ENCODE results near the gene PLEKHA7. TPM values are rescaled to one million over a fixed set of nuclear protein-coding genes. Genes with fewer than 3 reads are reported as not detected.

PLEKHA7 gene
- total RNA-seq, 6 donors from 2014 or later = 27.5 to 87.0 (median 48.6) TPM

DNA sequence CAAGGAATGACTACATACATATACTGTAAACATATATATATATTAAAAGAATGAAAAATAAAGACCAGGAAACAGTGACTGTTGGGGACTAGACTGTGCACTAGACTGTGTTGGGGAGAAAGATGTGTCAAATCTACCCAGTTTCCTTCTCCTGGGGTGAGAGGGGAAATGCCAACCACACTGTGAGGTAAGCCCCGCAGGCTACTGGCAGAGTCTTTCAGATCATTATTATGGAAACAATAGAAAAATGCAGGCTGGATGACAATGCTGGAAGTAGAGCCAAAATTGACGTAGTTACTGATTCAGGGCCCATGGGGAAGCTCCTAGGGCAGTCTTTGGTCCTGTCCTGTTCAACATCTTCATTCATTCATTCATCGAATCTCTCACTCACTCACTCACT lies 174.4 kb downstream of the PLEKHA7 start:
- Histone ChIP-seq H3K36me3 (peaks cover 0 to 8% (median 2%) of the 10 kb centered on the region in 4 donors), H3K27me3 (no peaks in the 10 kb centered on the region), H3K9me3 (no peaks in the 10 kb centered on the region), H3K27ac (no peak overlapping the region), H3K4me3 (no peak overlapping the region), H3K4me1 (no peaks in the 10 kb centered on the region)
- TF ChIP-seq POLR2A (IDR thresholded peaks at IDR 0.05) = no peak
- TF ChIP-seq, protein P1, sequence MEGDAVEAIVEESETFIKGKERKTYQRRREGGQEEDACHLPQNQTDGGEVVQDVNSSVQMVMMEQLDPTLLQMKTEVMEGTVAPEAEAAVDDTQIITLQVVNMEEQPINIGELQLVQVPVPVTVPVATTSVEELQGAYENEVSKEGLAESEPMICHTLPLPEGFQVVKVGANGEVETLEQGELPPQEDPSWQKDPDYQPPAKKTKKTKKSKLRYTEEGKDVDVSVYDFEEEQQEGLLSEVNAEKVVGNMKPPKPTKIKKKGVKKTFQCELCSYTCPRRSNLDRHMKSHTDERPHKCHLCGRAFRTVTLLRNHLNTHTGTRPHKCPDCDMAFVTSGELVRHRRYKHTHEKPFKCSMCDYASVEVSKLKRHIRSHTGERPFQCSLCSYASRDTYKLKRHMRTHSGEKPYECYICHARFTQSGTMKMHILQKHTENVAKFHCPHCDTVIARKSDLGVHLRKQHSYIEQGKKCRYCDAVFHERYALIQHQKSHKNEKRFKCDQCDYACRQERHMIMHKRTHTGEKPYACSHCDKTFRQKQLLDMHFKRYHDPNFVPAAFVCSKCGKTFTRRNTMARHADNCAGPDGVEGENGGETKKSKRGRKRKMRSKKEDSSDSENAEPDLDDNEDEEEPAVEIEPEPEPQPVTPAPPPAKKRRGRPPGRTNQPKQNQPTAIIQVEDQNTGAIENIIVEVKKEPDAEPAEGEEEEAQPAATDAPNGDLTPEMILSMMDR (IDR thresholded peaks at IDR 0.05) = no peak
- no peak for TF ChIP-seq POLR2AphosphoS5 (IDR thresholded peaks at IDR 0.05)
- no peak for TF ChIP-seq EP300 (IDR thresholded peaks at IDR 0.05)
- DNase-seq (no peak), ATAC-seq (ENCODE audit: low FRiP score in 2 of 2) (no peak)
- 73 to 78% methylated on average over 3 of the region's 3 CpGs for WGBS, 2 donors

DNA sequence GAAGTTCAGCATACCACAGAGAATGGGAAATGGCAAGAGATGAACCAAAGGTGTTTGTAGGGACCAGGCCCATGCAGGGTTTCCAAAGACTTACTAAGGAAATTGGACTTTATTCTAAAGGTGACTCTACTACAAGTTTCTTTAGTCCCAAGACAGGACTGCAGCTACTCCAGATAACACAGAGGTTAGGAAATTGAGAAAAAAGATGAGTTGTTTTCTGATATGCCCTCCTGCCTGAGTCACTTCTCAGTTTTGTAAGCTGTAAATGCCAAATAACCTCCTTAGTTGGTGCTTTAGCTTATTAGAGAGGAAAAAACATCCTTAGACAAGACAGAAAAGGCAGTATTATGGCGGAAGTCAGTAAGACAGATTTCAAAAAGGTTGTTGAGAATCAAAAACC lies 179.8 kb downstream of the PLEKHA7 start:
- Histone ChIP-seq H3K27me3 (no peaks in the 10 kb centered on the region), H3K4me3 (no peak overlapping the region), H3K27ac (no peak overlapping the region), H3K4me1 (no peaks in the 10 kb centered on the region), H3K9me3 (no peaks in the 10 kb centered on the region), H3K36me3 (no peaks in the 10 kb centered on the region)
- no peak for TF ChIP-seq EP300 (IDR thresholded peaks at IDR 0.05)
- TF ChIP-seq POLR2A (IDR thresholded peaks at IDR 0.05) = no peak
- TF ChIP-seq, protein P1 (IDR thresholded peaks at IDR 0.05) = no peak
- TF ChIP-seq POLR2AphosphoS5 (IDR thresholded peaks at IDR 0.05) = no peak
- DNase-seq (no peak), ATAC-seq (ENCODE audit: low FRiP score in 2 of 2) (no peak)
- 91 to 95% methylated on average over 1 of the region's 1 CpG for WGBS, 2 donors

DNA sequence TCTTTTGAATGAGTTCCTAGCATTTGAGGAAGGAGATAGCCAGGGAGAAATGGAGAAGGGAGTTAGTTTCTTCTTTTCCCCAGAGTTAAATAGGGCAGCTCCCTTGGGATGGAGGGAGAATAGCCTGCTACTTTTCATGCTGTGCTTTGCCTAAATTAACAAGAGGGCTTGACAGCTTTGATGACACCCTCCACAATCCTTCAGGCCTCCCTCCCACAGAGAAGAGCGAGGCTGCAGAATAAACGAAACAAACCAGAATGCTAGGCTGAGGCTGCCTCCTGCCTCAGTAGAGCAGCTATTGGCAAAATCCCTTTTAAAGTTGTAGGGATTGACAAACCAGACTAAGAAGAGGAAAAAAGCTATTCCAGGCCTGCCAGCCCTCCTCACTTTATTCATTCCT lies 181.2 kb downstream of the PLEKHA7 start:
- no peaks in the 10 kb centered on the region for H3K27me3 ChIP-seq
- no peak for DNase-seq
- ATAC-seq (ENCODE audit: low FRiP score in 2 of 2) = no peak
- H3K4me3 ChIP-seq = no peak overlapping the region
- no peaks in the 10 kb centered on the region for H3K36me3 ChIP-seq
- 65 to 81% methylated on average over 2 of the region's 2 CpGs for WGBS, 2 donors
- no peaks in the 10 kb centered on the region for H3K9me3 ChIP-seq
- TF ChIP-seq EP300 (IDR thresholded peaks at IDR 0.05) (no peak), POLR2A (IDR thresholded peaks at IDR 0.05) (no peak), POLR2AphosphoS5 (IDR thresholded peaks at IDR 0.05) (no peak)
- TF ChIP-seq, protein P1 (IDR thresholded peaks at IDR 0.05) = no peak
- H3K4me1 ChIP-seq = no peaks in the 10 kb centered on the region
- no peak overlapping the region for H3K27ac ChIP-seq

DNA sequence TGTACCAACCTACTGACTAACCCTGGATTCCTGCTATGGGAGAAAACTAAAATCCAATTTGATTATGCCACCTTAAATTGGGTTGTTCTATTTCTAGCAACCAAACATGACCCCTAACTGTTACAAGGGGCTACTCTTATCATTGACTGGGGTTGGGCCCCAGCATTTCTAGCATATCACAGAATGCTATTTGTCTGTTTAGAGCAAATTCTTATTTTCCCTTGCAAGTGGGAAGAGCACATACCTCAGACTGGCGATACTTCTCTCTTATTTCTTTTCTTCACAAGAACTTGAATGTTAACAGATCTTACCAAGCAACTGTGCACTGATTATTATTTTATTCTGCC lies 182.0 kb downstream of the PLEKHA7 start:
- TF ChIP-seq POLR2AphosphoS5 (IDR thresholded peaks at IDR 0.05) (no peak), EP300 (IDR thresholded peaks at IDR 0.05) (no peak), POLR2A (IDR thresholded peaks at IDR 0.05) (no peak)
- TF ChIP-seq, protein P1 (IDR thresholded peaks at IDR 0.05) = no peak
- Histone ChIP-seq H3K4me3 (no peak overlapping the region), H3K36me3 (no peaks in the 10 kb centered on the region), H3K4me1 (no peaks in the 10 kb centered on the region), H3K27ac (no peak overlapping the region), H3K27me3 (no peaks in the 10 kb centered on the region), H3K9me3 (no peaks in the 10 kb centered on the region)
- no peak for DNase-seq
- WGBS, 2 donors = 78 to 89% methylated on average over 1 of the region's 1 CpG
- ATAC-seq (ENCODE audit: low FRiP score in 2 of 2) = no peak

DNA sequence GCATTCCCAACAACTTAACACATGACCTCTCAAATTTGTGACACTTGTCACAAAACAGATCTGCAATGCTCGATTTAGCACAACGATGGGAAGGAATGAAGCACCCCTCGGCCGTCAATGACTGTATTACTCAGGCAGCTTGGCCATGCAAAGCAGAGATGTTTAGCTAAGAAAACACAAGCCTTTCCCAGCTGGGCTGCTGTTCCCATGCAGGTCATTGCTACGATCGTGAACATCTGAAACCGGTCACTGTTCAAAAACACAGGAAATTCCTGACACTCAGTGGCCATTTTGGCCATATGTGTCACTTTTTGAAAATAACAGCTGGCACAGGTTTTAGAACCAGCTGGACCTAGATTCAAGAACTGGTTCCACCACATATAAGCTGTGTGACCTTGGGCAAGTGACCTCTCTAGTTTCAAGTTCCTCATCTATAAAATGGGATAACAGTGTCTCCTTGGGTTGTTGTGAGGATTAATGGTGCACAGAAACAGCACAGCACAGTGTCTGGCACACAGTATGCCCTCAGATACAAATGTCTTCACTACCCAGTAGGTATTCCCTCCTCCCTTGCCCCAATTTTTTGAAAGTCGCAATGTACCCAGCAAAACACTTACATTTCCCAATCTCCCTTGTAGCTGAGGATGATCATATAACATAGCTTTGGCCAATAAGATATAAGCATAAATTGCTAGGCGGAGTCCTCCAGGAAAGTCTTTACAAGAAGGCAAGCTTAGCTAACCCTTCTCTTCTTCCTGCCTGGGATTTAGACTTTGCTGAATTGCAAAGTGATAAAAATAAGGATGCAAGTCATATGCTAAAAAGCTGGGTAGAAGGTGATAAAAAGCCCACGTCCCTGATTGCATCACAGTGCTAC lies 182.7 kb downstream of the PLEKHA7 start:
- no peak for DNase-seq
- ATAC-seq (ENCODE audit: low FRiP score in 2 of 2) = no peak

More for the DNA sequence above, 182.7 kb downstream of the PLEKHA7 start:
- Histone ChIP-seq H3K27me3 (no peaks in the 10 kb centered on the region), H3K4me1 (no peaks in the 10 kb centered on the region), H3K9me3 (no peaks in the 10 kb centered on the region), H3K4me3 (no peak overlapping the region), H3K36me3 (no peaks in the 10 kb centered on the region), H3K27ac (no peak overlapping the region)
- no peak for TF ChIP-seq POLR2A (IDR thresholded peaks at IDR 0.05)
- TF ChIP-seq POLR2AphosphoS5 (IDR thresholded peaks at IDR 0.05) = peak in 1 of 2 donors; percentile 34
- peak in 1 of 4 donors; percentile 32 for TF ChIP-seq EP300 (IDR thresholded peaks at IDR 0.05)
- TF ChIP-seq, protein P1 (IDR thresholded peaks at IDR 0.05) = no peak
- WGBS, 2 donors = 68 to 73% methylated on average over 10 of the region's 10 CpGs

Data from upper lobe of left lung (tissue), 6 donors.